WI38 (cell line): ENCODE measurements around the gene GAST.

Experiments used
- H3K4me3 ChIP-seq: 2 replicates; pipeline ENCODE4 v1.5.1; 2011; ENCODE audit warnings: low read depth, mild to moderate bottlenecking, control low read depth, low read length
- TF ChIP-seq, protein P1 (sequence below): IDR thresholded peaks from 2 replicates; pipeline ENCODE4 v1.5.1; 2012; ENCODE audit warnings: low read depth, mild to moderate bottlenecking, control low read depth, low read length

GAST gene

GRCh38 chr17:41739661-41740352 lies 27.7 kb downstream of the GAST start:
- TF ChIP-seq, protein P1, sequence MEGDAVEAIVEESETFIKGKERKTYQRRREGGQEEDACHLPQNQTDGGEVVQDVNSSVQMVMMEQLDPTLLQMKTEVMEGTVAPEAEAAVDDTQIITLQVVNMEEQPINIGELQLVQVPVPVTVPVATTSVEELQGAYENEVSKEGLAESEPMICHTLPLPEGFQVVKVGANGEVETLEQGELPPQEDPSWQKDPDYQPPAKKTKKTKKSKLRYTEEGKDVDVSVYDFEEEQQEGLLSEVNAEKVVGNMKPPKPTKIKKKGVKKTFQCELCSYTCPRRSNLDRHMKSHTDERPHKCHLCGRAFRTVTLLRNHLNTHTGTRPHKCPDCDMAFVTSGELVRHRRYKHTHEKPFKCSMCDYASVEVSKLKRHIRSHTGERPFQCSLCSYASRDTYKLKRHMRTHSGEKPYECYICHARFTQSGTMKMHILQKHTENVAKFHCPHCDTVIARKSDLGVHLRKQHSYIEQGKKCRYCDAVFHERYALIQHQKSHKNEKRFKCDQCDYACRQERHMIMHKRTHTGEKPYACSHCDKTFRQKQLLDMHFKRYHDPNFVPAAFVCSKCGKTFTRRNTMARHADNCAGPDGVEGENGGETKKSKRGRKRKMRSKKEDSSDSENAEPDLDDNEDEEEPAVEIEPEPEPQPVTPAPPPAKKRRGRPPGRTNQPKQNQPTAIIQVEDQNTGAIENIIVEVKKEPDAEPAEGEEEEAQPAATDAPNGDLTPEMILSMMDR = no peak
- H3K4me3 ChIP-seq = no peak overlapping the region

DNA sequence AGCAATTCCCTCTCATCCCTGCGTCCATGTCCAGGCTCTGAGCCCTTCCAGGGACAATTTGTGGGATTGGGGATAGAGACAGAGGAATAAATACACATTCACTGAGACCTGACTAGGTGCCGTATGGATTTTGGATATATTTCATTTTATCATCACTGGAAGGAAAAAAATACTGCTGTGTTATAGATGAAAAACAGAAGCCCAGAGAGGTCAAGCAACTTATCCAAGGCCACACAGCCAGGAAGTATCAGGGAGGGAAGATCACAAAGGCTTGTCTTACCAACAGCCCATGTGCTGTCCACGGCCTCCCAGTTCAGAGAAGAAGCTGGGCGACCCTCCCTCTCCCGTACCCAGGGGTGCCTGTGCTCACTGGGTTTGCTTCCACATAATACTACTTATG lies 28.4 kb downstream of the GAST start:
- TF ChIP-seq, protein P1 = no peak
- no peak overlapping the region for H3K4me3 ChIP-seq

GRCh38 chr17:41741709-41742108 lies 29.6 kb downstream of the GAST start:
- H3K4me3 ChIP-seq = no peak overlapping the region
- TF ChIP-seq, protein P1 = no peak

- H3K4me3 ChIP-seq = no peak overlapping the region
- TF ChIP-seq, protein P1 = no peak
Measured at GRCh38 chr17:41748275-41748674, 36.1 kb downstream of the GAST start.

DNA sequence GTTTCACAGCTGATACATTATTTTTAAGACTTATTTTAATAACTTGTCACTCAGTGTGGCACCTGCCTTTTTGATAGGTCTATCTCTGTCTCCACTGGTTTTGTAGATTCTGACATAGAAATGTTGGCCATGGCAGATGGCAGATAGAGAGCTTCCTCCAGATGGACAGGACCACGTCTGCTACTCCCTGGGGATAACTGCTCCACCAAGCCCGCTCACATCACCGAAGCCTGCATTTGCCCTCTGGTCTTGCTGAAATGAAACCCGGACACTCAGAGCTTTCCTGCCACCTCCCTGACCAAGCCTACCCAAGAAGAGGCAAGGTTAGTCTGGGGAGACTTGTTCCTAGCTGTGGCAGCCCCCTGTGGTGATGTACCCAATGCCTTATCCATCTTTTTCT lies 38.7 kb downstream of the GAST start:
- H3K4me3 ChIP-seq = no peak overlapping the region
- TF ChIP-seq, protein P1 = no peak

- TF ChIP-seq, protein P1 = no peak
- no peak overlapping the region for H3K4me3 ChIP-seq
Measured at GRCh38 chr17:41751288-41751687, 39.2 kb downstream of the GAST start.

DNA sequence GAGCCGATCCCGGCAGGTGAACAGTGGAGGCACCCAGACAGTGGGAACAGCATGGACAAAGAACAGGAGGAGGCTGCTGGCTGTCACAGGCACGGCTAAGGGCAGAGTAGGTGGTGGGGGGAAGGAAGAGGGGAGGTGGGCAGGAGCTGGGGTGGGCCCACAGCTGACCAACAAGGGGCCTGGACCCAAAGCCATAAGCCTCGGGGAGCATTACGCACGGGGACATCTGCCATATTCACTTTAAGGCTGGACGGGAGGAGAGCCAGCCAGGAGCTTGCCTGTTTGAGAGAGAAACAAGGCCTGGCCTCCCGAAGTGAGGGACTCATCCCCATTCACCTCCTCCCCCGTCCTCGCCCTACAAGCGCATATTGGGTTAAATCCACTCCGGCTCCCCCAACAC lies 41.9 kb downstream of the GAST start:
- TF ChIP-seq, protein P1 = no peak
- H3K4me3 ChIP-seq = no peak overlapping the region
